Mammary microvascular endothelial cell (primary cell): ENCODE results near the gene NUDT4B. TPM values are rescaled to one million over a fixed set of nuclear protein-coding genes. Genes with fewer than 3 reads are reported as not detected.

Source experiments
- total RNA-seq: library from RNA; depleted of rRNA; stranded (reverse); fragments of >200 nt; gene quantifications from 2 replicates; pipeline ENCODE4 v1.2.3, GENCODE V29; 2015

The NUDT4B gene
- total RNA-seq, result 14.4 and 40.1 TPM in 2 replicates

GRCh38 chr1:148748563-148749334 lies at the start of gene NUDT4B:
NUDT4B (plus strand) TSS chr1:148748774; CDS start chr1:148748953, 179 bp downstream.

Other genes with a start within 250 kb of the NUDT4B start
- gene NBPF14, start 152.8 kb upstream of the NUDT4B start, total RNA-seq, result 0.74 and 1.1 TPM in 2 replicates
- gene PDE4DIP, start 95.7 kb downstream of the NUDT4B start, total RNA-seq, result 18.7 and 22.7 TPM in 2 replicates